HCT116 (cell line): ENCODE data around the gene DPH2.

ENCODE experiments used
- EGR1 ChIP-seq: IDR thresholded peaks from 2 replicates; pipeline ENCODE4 v1.6.1; 2012; ENCODE audit warnings: low read depth
- FOSL1 ChIP-seq: IDR thresholded peaks from 2 replicates; pipeline ENCODE4 v1.6.1; 2012; ENCODE audit warnings: low read depth
- JUND ChIP-seq: IDR thresholded peaks from 2 replicates; pipeline ENCODE4 v1.6.1; 2012
- POLR2A ChIP-seq: IDR thresholded peaks from 2 replicates; pipeline ENCODE4 v1.7.0; 2011; ENCODE audit warnings: borderline replicate concordance; ENCODE audit not compliant: insufficient read depth, insufficient read length; ENCODE audit errors: extremely low read depth
- POLR2AphosphoS5 ChIP-seq: IDR thresholded peaks from 2 replicates; pipeline ENCODE4 v1.6.1; 2011; ENCODE audit warnings: mild to moderate bottlenecking, low read depth, low read length, moderate library complexity
- RAD21 ChIP-seq: IDR thresholded peaks from 2 replicates; pipeline ENCODE4 v1.6.1; 2012; ENCODE audit warnings: low read depth, mild to moderate bottlenecking
- SIN3A ChIP-seq: IDR thresholded peaks from 2 replicates; pipeline ENCODE4 v1.6.1; 2012; ENCODE audit warnings: low read depth
- SRF ChIP-seq: IDR thresholded peaks from 2 replicates; pipeline ENCODE4 v1.6.1; 2012; ENCODE audit warnings: low read depth
- TCF7L2 ChIP-seq: IDR thresholded peaks from 2 replicates; pipeline ENCODE4 v1.7.0; 2011; ENCODE audit warnings: borderline replicate concordance, inconsistent platforms; ENCODE audit not compliant: insufficient read depth, insufficient read length; ENCODE audit errors: extremely low read depth
- ZFX ChIP-seq: fragments of 450-650 bp; IDR thresholded peaks from 2 replicates; pipeline ENCODE4 v1.6.1; 2017
- ZNF274 ChIP-seq: fragments of 200-500 bp; sonication (Bioruptor generic); IDR thresholded peaks from 2 replicates; pipeline ENCODE4 v1.6.1; 2014; ENCODE audit warnings: mild to moderate bottlenecking, low read depth, low read length, inconsistent platforms
- TF ChIP-seq, protein P1 (sequence below): IDR thresholded peaks from 2 replicates; pipeline ENCODE4 v1.6.1; 2012
- TF ChIP-seq, protein P2 (sequence below), 3 experiments: fragments of 200-600 bp in 1 of 3; sonication (generic) in 1 of 3; IDR thresholded peaks in 2 of 3; conservative IDR thresholded peaks in 1 of 3; 2 replicates each; pipeline ENCODE4 v1.5.1; 2012 to 2017; ENCODE audit warnings: low read depth in 2 of 3, low read length in 2 of 3, antibody characterized with exemption in 1 of 3, borderline replicate concordance in 1 of 3, control low read depth in 1 of 3, mild to moderate bottlenecking in 1 of 3, mixed read lengths in 1 of 3, mixed run types in 1 of 3, moderate library complexity in 1 of 3; ENCODE audit not compliant: insufficient read depth in 1 of 3
- TF ChIP-seq, protein P3 (sequence below): IDR thresholded peaks from 2 replicates; pipeline ENCODE4 v1.6.1; 2012; ENCODE audit warnings: low read depth

DNA sequence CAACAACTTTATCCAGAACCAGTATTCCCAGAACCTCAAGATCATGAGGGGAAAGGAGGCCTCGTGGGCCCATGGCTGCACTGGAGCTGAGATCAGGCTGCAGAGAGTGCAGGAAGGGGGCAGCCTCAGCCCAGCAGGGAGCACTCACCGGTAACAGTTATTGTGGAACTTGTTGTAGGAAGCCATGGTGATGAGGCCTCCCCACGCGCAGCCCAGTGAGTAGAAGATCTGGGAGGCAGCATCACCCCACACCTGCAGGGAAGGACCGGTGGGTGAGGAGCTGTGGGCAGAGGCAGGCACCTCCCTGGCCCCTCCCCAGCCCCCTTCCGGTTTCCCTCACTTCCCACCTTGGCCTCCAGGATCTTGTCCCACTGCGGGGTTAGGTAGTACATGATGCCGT is 32.4 kb downstream of the DPH2 start:
- TF ChIP-seq POLR2A (no peak), SRF (no peak), SIN3A (no peak), RAD21 (no peak), JUND (no peak), TCF7L2 (no peak), POLR2AphosphoS5 (no peak), FOSL1 (no peak), ZNF274 (no peak), ZFX (no peak), EGR1 (no peak)
- TF ChIP-seq, protein P1, sequence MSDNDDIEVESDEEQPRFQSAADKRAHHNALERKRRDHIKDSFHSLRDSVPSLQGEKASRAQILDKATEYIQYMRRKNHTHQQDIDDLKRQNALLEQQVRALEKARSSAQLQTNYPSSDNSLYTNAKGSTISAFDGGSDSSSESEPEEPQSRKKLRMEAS = no peak
- TF ChIP-seq, protein P2, sequence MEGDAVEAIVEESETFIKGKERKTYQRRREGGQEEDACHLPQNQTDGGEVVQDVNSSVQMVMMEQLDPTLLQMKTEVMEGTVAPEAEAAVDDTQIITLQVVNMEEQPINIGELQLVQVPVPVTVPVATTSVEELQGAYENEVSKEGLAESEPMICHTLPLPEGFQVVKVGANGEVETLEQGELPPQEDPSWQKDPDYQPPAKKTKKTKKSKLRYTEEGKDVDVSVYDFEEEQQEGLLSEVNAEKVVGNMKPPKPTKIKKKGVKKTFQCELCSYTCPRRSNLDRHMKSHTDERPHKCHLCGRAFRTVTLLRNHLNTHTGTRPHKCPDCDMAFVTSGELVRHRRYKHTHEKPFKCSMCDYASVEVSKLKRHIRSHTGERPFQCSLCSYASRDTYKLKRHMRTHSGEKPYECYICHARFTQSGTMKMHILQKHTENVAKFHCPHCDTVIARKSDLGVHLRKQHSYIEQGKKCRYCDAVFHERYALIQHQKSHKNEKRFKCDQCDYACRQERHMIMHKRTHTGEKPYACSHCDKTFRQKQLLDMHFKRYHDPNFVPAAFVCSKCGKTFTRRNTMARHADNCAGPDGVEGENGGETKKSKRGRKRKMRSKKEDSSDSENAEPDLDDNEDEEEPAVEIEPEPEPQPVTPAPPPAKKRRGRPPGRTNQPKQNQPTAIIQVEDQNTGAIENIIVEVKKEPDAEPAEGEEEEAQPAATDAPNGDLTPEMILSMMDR (IDR thresholded peaks at IDR 0.05 in 2 of 3, conservative IDR thresholded peaks at IDR 0.05 in 1 of 3; ENCODE audit: borderline replicate concordance in 1 of 3, insufficient read depth in 1 of 3, low read depth in 2 of 3, low read length in 2 of 3) = no peak
- TF ChIP-seq, protein P3, sequence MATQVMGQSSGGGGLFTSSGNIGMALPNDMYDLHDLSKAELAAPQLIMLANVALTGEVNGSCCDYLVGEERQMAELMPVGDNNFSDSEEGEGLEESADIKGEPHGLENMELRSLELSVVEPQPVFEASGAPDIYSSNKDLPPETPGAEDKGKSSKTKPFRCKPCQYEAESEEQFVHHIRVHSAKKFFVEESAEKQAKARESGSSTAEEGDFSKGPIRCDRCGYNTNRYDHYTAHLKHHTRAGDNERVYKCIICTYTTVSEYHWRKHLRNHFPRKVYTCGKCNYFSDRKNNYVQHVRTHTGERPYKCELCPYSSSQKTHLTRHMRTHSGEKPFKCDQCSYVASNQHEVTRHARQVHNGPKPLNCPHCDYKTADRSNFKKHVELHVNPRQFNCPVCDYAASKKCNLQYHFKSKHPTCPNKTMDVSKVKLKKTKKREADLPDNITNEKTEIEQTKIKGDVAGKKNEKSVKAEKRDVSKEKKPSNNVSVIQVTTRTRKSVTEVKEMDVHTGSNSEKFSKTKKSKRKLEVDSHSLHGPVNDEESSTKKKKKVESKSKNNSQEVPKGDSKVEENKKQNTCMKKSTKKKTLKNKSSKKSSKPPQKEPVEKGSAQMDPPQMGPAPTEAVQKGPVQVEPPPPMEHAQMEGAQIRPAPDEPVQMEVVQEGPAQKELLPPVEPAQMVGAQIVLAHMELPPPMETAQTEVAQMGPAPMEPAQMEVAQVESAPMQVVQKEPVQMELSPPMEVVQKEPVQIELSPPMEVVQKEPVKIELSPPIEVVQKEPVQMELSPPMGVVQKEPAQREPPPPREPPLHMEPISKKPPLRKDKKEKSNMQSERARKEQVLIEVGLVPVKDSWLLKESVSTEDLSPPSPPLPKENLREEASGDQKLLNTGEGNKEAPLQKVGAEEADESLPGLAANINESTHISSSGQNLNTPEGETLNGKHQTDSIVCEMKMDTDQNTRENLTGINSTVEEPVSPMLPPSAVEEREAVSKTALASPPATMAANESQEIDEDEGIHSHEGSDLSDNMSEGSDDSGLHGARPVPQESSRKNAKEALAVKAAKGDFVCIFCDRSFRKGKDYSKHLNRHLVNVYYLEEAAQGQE = no peak
